SK-N-MC (cell line): Measurements from ENCODE around the gene MRTFA.

Source experiments
- DNase-seq: peaks from one replicate; pipeline ENCODE4 v3.0.0-alpha.2; 2011; ENCODE audit warnings: low read depth, low spot score
- H3K27ac ChIP-seq: fragments of 200-600 bp; sonication (generic); 2 replicates; pipeline ENCODE4 v1.5.1; 2016; ENCODE audit warnings: mixed run types
- H3K36me3 ChIP-seq: fragments of 200-600 bp; sonication (generic); 2 replicates; pipeline ENCODE4 v1.6.1; 2017; ENCODE audit warnings: antibody characterized with exemption, low read length, mixed read lengths; ENCODE audit not compliant: insufficient read depth
- H3K4me3 ChIP-seq: fragments of 200-600 bp; sonication (generic); 2 replicates; pipeline ENCODE4 v1.5.1; 2016
- H3K9ac ChIP-seq: fragments of 200-600 bp; sonication (generic); 2 replicates; pipeline ENCODE4 v1.8.0; 2017; ENCODE audit warnings: mixed run types, mixed read lengths; ENCODE audit not compliant: insufficient read length
- H3K9me3 ChIP-seq: fragments of 200-600 bp; sonication (generic); 2 replicates; pipeline ENCODE4 v1.6.1; 2017; ENCODE audit warnings: low read depth, mild to moderate bottlenecking, antibody characterized with exemption, low read length, moderate library complexity, mixed read lengths
- EZH2 ChIP-seq: fragments of 200-600 bp; sonication (generic); IDR thresholded peaks from one replicate; pipeline ENCODE4 v1.6.1; 2017; ENCODE audit warnings: antibody characterized with exemption
- FOXP2 ChIP-seq: optimal IDR thresholded peaks from 2 replicates; pipeline ENCODE3; 2011; ENCODE audit warnings: mild to moderate bottlenecking, moderate library complexity; ENCODE audit not compliant: insufficient read depth; ENCODE audit errors: extremely low read length, control extremely low read depth
- POLR2AphosphoS5 ChIP-seq: IDR thresholded peaks from 2 replicates; pipeline ENCODE4 v1.6.1; 2012; ENCODE audit warnings: mild to moderate bottlenecking, low read depth, low read length, borderline replicate concordance

MRTFA gene

DNA sequence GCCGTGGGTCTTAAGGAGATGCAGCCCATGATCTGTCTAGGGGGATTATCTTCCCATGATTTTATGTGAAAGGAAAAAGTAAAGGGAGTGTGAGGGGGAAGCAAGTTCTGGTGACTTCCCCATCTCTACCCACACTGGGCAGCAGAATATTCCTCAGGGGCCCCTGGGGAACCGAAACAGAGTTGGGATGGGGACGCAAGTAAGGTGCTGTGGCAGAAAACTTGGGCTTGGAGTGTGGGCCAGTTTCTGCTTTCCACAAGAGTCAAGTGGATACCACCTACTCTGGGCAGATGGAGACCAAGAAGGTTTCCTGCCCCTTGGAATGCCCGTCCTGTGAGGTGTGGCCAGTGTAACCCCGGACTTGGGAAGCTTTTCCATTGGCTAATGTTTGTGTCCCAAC lies 201.8 kb downstream of the MRTFA start:
- TF ChIP-seq POLR2AphosphoS5 (no peak), EZH2 (no peak), FOXP2 (no peak)
- Histone ChIP-seq H3K4me3 (no peak overlapping the region), H3K36me3 (peaks cover 7% of the 10 kb centered on the region; the same call in 1 of the 2 replicates), H3K9me3 (no peaks in the 10 kb centered on the region), H3K9ac (no peak overlapping the region), H3K27ac (no peak overlapping the region)
- no peak for DNase-seq

DNA sequence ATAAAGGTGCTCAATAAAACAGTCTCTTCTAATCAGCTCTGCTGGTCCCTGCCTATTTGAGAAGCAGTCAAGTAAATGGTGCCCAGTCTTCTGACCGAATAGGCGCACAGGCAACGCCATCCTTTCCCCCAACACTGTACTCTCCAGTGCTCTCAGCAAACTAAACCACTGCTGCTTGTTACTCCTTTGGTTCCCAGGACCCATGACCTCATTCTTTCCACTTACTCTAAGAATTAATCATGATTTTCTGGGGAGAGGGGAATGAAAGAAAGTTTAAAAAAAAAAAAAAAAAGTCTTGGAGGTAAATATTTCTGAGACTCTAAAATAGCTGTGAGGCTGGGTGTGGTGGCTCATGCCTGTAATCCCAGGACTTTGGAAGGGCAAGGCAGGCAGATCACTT lies 202.4 kb downstream of the MRTFA start:
- peaks cover 12% of the 10 kb centered on the region; the same call in 1 of the 2 replicates for H3K36me3 ChIP-seq

DNA sequence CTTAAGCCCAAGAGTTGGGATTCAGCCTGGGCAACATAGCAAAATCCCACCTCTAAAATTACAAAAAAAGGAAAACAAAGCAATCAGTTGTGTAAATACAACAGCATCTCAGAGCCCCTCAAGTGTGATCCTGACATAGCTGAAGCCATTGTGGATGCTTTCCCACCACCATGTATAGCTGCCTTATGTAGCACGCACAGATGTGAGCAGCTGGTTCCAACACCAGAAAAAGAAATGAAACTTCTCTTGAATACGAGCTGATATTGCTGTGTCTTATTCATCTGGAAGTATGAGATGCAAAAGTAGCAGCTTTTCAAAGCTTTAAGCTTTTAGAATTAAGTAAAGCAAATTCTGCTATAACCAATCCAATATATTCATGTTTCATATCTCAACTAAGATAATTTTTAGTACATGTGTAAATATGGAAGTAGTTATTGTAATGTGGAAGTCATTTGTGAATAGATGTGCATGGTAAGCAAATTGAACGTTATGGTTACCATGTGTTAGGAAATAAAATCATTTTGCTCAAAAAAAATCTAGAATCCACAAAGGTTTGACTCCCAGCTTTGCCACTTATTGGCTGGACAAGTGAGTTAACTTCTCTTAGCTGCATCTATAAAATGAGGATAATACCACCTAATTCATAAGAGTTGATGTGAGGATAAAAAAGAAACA lies 203.0 kb downstream of the MRTFA start:
- Histone ChIP-seq H3K27ac (peak overlapping the region; percentile 34), H3K36me3 (peaks cover 17% of the 10 kb centered on the region; the same call in 1 of the 2 replicates), H3K9ac (no peak overlapping the region), H3K9me3 (no peaks in the 10 kb centered on the region), H3K4me3 (no peak overlapping the region)
- TF ChIP-seq EZH2 (no peak), FOXP2 (no peak), POLR2AphosphoS5 (no peak)
- DNase-seq, result no peak

More for the DNA sequence above, 202.4 kb downstream of the MRTFA start:
- TF ChIP-seq EZH2 (no peak), FOXP2 (no peak)
- no peak for DNase-seq
- Histone ChIP-seq H3K27ac (peak overlapping the region; percentile 34), H3K9ac (no peak overlapping the region), H3K9me3 (no peaks in the 10 kb centered on the region), H3K4me3 (no peak overlapping the region)

DNA sequence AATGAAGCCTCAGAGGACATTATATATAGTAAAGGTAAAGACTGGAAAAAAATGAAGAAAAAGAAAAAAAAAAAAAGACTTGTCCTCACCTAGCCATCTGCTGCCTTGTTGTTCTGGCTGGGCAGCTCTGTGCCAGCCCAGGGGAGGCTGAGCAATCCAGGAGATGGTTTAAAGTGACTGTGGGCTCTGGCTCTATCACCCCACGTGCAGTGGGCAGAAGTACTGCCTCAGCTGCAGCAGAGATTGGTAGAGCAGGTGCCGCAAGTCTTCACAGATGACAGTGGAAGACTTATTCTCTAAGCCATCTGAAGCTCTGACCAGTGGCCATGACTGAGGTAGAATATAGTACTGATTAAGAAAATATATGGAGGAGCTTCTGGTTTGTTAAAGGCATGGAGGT lies 203.9 kb downstream of the MRTFA start:
- no peak overlapping the region for H3K4me3 ChIP-seq
- no peak overlapping the region for H3K9ac ChIP-seq
- no peak for DNase-seq
- peaks cover 17% of the 10 kb centered on the region; the same call in 1 of the 2 replicates for H3K36me3 ChIP-seq
- no peaks in the 10 kb centered on the region for H3K9me3 ChIP-seq
- TF ChIP-seq EZH2 (no peak), FOXP2 (no peak), POLR2AphosphoS5 (no peak)
- no peak overlapping the region for H3K27ac ChIP-seq

DNA sequence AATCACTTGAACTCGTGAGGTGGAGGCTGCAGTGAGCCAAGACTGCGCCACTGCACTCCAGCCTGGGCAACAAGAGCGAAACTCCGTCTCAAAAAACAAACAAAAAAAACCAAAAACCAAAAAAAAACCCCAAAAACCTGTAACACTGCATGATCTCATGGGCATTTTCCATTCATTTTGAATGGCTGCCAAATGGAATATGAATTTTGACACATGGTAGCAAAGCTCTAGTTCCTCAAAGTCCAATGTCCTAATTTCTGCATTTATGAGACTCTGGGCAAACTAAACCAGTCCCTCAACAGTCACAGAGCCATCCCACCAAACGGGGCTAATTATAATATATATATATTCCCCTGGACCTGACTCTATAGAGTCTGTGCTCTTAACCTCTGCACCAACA lies 204.4 kb downstream of the MRTFA start:
- no peak for TF ChIP-seq EZH2
- no peak for TF ChIP-seq POLR2AphosphoS5
- TF ChIP-seq FOXP2, result no peak
- Histone ChIP-seq H3K9ac (no peak overlapping the region), H3K27ac (no peak overlapping the region), H3K4me3 (no peak overlapping the region), H3K9me3 (no peaks in the 10 kb centered on the region), H3K36me3 (peaks cover 17% of the 10 kb centered on the region; the same call in 1 of the 2 replicates)
- no peak for DNase-seq

DNA sequence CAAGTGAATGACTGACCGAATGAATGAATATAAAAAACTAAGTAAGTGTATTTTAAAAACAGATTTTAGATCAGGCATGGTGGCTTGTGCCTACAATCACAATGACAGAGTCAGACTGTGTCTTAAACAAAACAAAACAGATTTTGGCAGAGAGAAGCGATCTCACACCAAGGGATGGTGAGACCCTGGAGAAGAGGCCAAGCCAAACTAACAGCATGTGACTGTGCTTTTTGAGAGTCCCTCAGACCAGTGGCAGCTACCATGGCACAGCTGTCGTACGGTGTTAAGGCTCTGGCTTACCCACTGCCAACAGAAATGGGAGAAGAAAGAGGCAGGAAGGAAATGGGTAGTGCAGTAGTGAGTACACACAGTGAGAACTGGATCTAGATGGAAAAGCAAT lies 205.5 kb downstream of the MRTFA start:
- peaks cover 17% of the 10 kb centered on the region; the same call in 1 of the 2 replicates for H3K36me3 ChIP-seq
- no peak overlapping the region for H3K27ac ChIP-seq
- H3K4me3 ChIP-seq, result no peak overlapping the region
- H3K9me3 ChIP-seq, result no peaks in the 10 kb centered on the region
- no peak for DNase-seq
- no peak for TF ChIP-seq FOXP2
- no peak for TF ChIP-seq POLR2AphosphoS5
- H3K9ac ChIP-seq, result no peak overlapping the region

DNA sequence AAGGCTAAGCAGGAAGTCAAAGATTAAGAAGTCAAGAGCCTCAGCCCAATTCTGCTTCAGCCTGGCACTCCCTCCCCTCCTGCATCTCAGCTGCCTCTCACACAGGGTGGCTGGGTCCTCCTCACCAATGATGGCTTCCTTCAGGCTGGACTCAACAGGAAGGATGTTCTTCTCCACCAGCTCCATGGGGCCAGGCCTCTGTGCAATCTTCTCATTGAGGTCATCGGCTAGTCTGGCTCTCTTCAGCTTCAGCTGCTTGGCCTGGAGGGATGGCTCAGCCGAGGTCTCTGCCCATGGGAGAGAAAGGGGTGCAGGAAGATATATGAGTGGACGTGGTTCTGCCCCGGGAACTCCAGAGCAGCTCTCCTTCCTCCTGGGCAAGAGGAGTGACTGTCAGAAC lies 207.0 kb downstream of the MRTFA start:
- peaks cover 12% of the 10 kb centered on the region; the same call in 1 of the 2 replicates for H3K36me3 ChIP-seq

DNA sequence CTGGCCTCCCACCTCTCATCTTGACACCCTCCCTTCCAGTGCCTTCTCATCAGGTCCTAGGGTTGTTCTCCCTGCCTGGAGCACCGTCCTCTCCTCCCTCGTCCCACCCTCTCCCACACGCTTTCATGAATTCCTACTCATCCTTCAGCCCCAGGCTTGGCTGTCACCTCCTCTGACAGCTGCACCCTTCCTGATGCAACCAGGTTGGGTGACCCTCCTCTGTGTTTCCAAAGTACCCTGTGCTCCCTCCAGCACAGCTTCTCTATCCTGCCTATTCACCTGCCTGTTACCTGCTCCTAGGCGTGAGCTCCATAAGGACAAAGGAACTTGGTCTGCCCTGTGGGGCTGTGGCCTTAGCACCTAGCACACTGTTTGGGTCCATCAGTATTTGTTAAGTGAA lies 207.7 kb downstream of the MRTFA start:
- H3K4me3 ChIP-seq, result no peak overlapping the region
- peaks cover 12% of the 10 kb centered on the region; the same call in 1 of the 2 replicates for H3K36me3 ChIP-seq
- TF ChIP-seq FOXP2 (no peak), EZH2 (no peak), POLR2AphosphoS5 (no peak)
- H3K9ac ChIP-seq, result no peak overlapping the region
- DNase-seq, result no peak
- no peak overlapping the region for H3K27ac ChIP-seq
- no peaks in the 10 kb centered on the region for H3K9me3 ChIP-seq

More for the DNA sequence above, 207.0 kb downstream of the MRTFA start:
- Histone ChIP-seq H3K4me3 (no peak overlapping the region), H3K9ac (no peak overlapping the region), H3K9me3 (no peaks in the 10 kb centered on the region), H3K27ac (no peak overlapping the region)
- no peak for DNase-seq
- TF ChIP-seq POLR2AphosphoS5, result no peak
- TF ChIP-seq EZH2, result no peak
- TF ChIP-seq FOXP2, result no peak
